H9 (cell line): ENCODE data around the gene COA1. TPM values are rescaled to one million over a fixed set of nuclear protein-coding genes. Genes with fewer than 3 reads are reported as not detected.

Source experiments
- DNase-seq: peaks from one replicate; pipeline ENCODE4 v3.0.0-alpha.2; 2017
- H2AFZ ChIP-seq: one replicate; pipeline ENCODE4 v1.6.1; 2013; ENCODE audit warnings: mild to moderate bottlenecking, low read length, control low read depth, moderate library complexity
- H2AK5ac ChIP-seq: 2 replicates; pipeline ENCODE4 v1.6.1; 2013; ENCODE audit warnings: low read length, control low read depth, mixed read lengths; ENCODE audit not compliant: insufficient read length
- H2BK120ac ChIP-seq: one replicate; pipeline ENCODE4 v1.6.1; 2013; ENCODE audit warnings: low read depth, mild to moderate bottlenecking, low read length, control low read depth, inconsistent platforms; ENCODE audit not compliant: poor library complexity, severe bottlenecking
- H2BK12ac ChIP-seq: 2 replicates; pipeline ENCODE4 v1.6.1; 2013; ENCODE audit warnings: low read length, control low read depth, mixed read lengths, low read depth; ENCODE audit not compliant: insufficient read length
- H2BK15ac ChIP-seq: 2 replicates; pipeline ENCODE4 v1.6.1; 2013; ENCODE audit warnings: low read depth, low read length, control low read depth
- H2BK20ac ChIP-seq: one replicate; pipeline ENCODE4 v1.6.1; 2013; ENCODE audit warnings: low read depth, mild to moderate bottlenecking, low read length, control low read depth, inconsistent platforms; ENCODE audit not compliant: poor library complexity, severe bottlenecking
- H2BK5ac ChIP-seq: 2 replicates; pipeline ENCODE4 v1.6.1; 2013; ENCODE audit warnings: low read length, control low read depth, mixed read lengths; ENCODE audit not compliant: insufficient read length
- H3K14ac ChIP-seq: 2 replicates; pipeline ENCODE4 v1.6.1; 2013; ENCODE audit warnings: low read length, control low read depth; ENCODE audit not compliant: insufficient read depth
- H3K18ac ChIP-seq: 2 replicates; pipeline ENCODE4 v1.6.1; 2013; ENCODE audit warnings: low read depth, mild to moderate bottlenecking, mixed read lengths, low read length, control low read depth; ENCODE audit not compliant: insufficient read length
- H3K23ac ChIP-seq: 2 replicates; pipeline ENCODE4 v1.6.1; 2013; ENCODE audit warnings: low read length, control low read depth, mixed read lengths, low read depth; ENCODE audit not compliant: insufficient read length
- H3K23me2 ChIP-seq: 2 replicates; pipeline ENCODE4 v1.6.1; 2013; ENCODE audit warnings: low read depth, mild to moderate bottlenecking, mixed read lengths, low read length, control low read depth; ENCODE audit not compliant: insufficient read length, poor library complexity, severe bottlenecking
- H3K27ac ChIP-seq: 2 replicates; pipeline ENCODE4 v1.5.1; 2013; ENCODE audit warnings: low read length, control low read depth, mixed read lengths, low read depth; ENCODE audit not compliant: insufficient read length
- H3K27me3 ChIP-seq: 2 replicates; pipeline ENCODE4 v1.6.1; 2013; ENCODE audit warnings: low read length, control low read depth, inconsistent platforms; ENCODE audit not compliant: insufficient read depth
- H3K4ac ChIP-seq: 2 replicates; pipeline ENCODE4 v1.6.1; 2013; ENCODE audit warnings: low read depth, mild to moderate bottlenecking, control low read depth, inconsistent platforms, low read length, moderate library complexity
- H3K4me1 ChIP-seq: 2 replicates; pipeline ENCODE4 v1.6.1; 2013; ENCODE audit warnings: low read length, control low read depth, inconsistent platforms; ENCODE audit not compliant: insufficient read depth
- H3K4me2 ChIP-seq: 2 replicates; pipeline ENCODE4 v1.6.1; 2013; ENCODE audit warnings: low read length, control low read depth, mixed read lengths; ENCODE audit not compliant: insufficient read length, insufficient read depth
- H3K56ac ChIP-seq: 2 replicates; pipeline ENCODE4 v1.6.1; 2013; ENCODE audit warnings: low read depth, mild to moderate bottlenecking, mixed read lengths, low read length, control low read depth; ENCODE audit not compliant: insufficient read length
- H3K79me1 ChIP-seq: 2 replicates; pipeline ENCODE4 v1.6.1; 2013; ENCODE audit warnings: low read depth, mild to moderate bottlenecking, moderate library complexity, low read length, control low read depth, inconsistent platforms; ENCODE audit not compliant: insufficient read depth, poor library complexity, severe bottlenecking
- H3K79me2 ChIP-seq: 2 replicates; pipeline ENCODE4 v1.6.1; 2013; ENCODE audit warnings: low read length, control low read depth, inconsistent platforms; ENCODE audit not compliant: insufficient read depth
- H3K9ac ChIP-seq: 2 replicates; pipeline ENCODE4 v1.6.1; 2013; ENCODE audit warnings: low read length, control low read depth, mixed read lengths; ENCODE audit not compliant: insufficient read length; ENCODE audit errors: extremely low read depth
- H3K9me3 ChIP-seq: one replicate; pipeline ENCODE4 v1.6.1; 2013; ENCODE audit warnings: low read depth, low read length, inconsistent platforms; ENCODE audit not compliant: control insufficient read depth
- H3T11ph ChIP-seq: one replicate; pipeline ENCODE4 v1.6.1; 2013; ENCODE audit warnings: mild to moderate bottlenecking, low read length, control low read depth, inconsistent platforms
- H4K20me1 ChIP-seq: one replicate; pipeline ENCODE4 v1.6.1; 2013; ENCODE audit not compliant: control insufficient read depth, insufficient read length, insufficient read depth
- H4K5ac ChIP-seq: 2 replicates; pipeline ENCODE4 v1.6.1; 2013; ENCODE audit warnings: low read depth, mild to moderate bottlenecking, mixed read lengths, low read length, control low read depth; ENCODE audit not compliant: insufficient read length
- H4K8ac ChIP-seq: replicated peaks from 2 replicates; pipeline ENCODE4 v1.6.1; 2013; ENCODE audit warnings: low read length, control low read depth, mixed read lengths, low read depth; ENCODE audit not compliant: insufficient read length
- H4K91ac ChIP-seq: 2 replicates; pipeline ENCODE4 v1.6.1; 2013; ENCODE audit warnings: low read depth, mild to moderate bottlenecking, moderate library complexity, mixed read lengths, low read length, control low read depth; ENCODE audit not compliant: insufficient read length
- H3K27ac Mint-ChIP-seq, 3 experiments: 2 replicates in 2 of 3; 3 replicates in 1 of 3; pipeline ENCODE4 v1.8.0; 2020 to 2021; ENCODE audit warnings: mixed read lengths in 3 of 3, mild to moderate bottlenecking in 1 of 3, moderate library complexity in 1 of 3
- H3K27me3 Mint-ChIP-seq: 2 replicates; pipeline ENCODE4 v1.8.0; 2021; ENCODE audit warnings: low read depth, mild to moderate bottlenecking, moderate library complexity, mixed read lengths
- H3K36me3 Mint-ChIP-seq, 3 experiments: 2 replicates in 2 of 3; 3 replicates in 1 of 3; pipeline ENCODE4 v1.8.0; 2020 to 2021; ENCODE audit warnings: low read depth in 3 of 3, mixed read lengths in 3 of 3; ENCODE audit not compliant: insufficient read depth in 1 of 3
- H3K4me1 Mint-ChIP-seq, 2 experiments: 2 replicates each; pipeline ENCODE4 v1.8.0; 2020; ENCODE audit warnings: mixed read lengths in 2 of 2
- H3K4me3 Mint-ChIP-seq, 2 experiments: 2 replicates in 1 of 2; 3 replicates in 1 of 2; pipeline ENCODE4 v1.8.0; 2020 to 2021; ENCODE audit warnings: mild to moderate bottlenecking in 2 of 2, mixed read lengths in 2 of 2, moderate library complexity in 1 of 2
- H3K9me3 Mint-ChIP-seq, 2 experiments: 2 replicates in 1 of 2; 3 replicates in 1 of 2; pipeline ENCODE4 v1.8.0; 2020; ENCODE audit warnings: mild to moderate bottlenecking in 2 of 2, mixed read lengths in 2 of 2, moderate library complexity in 1 of 2
- CTCF ChIP-seq: fragments of 200-600 bp; sonication (generic); conservative IDR thresholded peaks from 3 replicates; pipeline ENCODE4 v1.8.0; 2021; ENCODE audit warnings: antibody characterized with exemption, mild to moderate bottlenecking
- WGBS: extraction: QIAGEN DNeasy Blood & Tissue Kit; methylation state at CpG from one replicate; pipeline ENCODE4 v1.1.7; 2013; ENCODE audit warnings: missing lambda C conversion rate, low lambda C conversion rate, mixed read lengths; ENCODE audit not compliant: insufficient read length; ENCODE audit errors: extremely low coverage; 5-methylcytosine and 5-hydroxymethylcytosine counted together
- total RNA-seq: library from RNA; stranded (reverse); gene quantifications from 2 replicates; pipeline ENCODE4 v1.2.1, GENCODE V29; 2021

The COA1 gene
- total RNA-seq, 1 experiment from 2014 or later = 138 TPM

GRCh38 chr7:43594020-43594419 lies 135.3 kb downstream of the COA1 start:
- H3K14ac ChIP-seq = no peak overlapping the region
- H3K9ac ChIP-seq = no peak overlapping the region
- H3K4ac ChIP-seq = no peak overlapping the region
- no peaks in the 10 kb centered on the region for H3K79me1 ChIP-seq
- H4K8ac ChIP-seq = no peak overlapping the region
- H2BK5ac ChIP-seq = no peak overlapping the region
- no peaks in the 10 kb centered on the region for H3K27me3 Mint-ChIP-seq
- H3K4me2 ChIP-seq = no peak overlapping the region
- DNase-seq = no peak
- no peak overlapping the region for H4K5ac ChIP-seq
- peaks cover 3 to 9% (median 3%) of the 10 kb centered on the region in 3 experiments; a peak in 5 of 7 replicates for H3K36me3 Mint-ChIP-seq
- H2BK20ac ChIP-seq = no peak overlapping the region
- H2AK5ac ChIP-seq = no peak overlapping the region
- H4K91ac ChIP-seq = no peak overlapping the region
- no peak overlapping the region for H2BK15ac ChIP-seq
- H3K18ac ChIP-seq = no peak overlapping the region
- WGBS = no CpG with 5 or more reads among the region's 2 CpGs
- no peak overlapping the region for H3K23ac ChIP-seq
- H3K56ac ChIP-seq = no peak overlapping the region
- peaks cover 3% of the 10 kb centered on the region; the same call in 1 of the 2 replicates for H3K4me1 ChIP-seq
- H3T11ph ChIP-seq = no peak overlapping the region
- TF ChIP-seq CTCF = no peak
- H2AFZ ChIP-seq = no peak overlapping the region
- no peak overlapping the region for H2BK120ac ChIP-seq
- no peak overlapping the region; a peak in 1 of 5 replicates for H3K4me3 Mint-ChIP-seq
- no peak overlapping the region for H3K27ac ChIP-seq
- H3K4me1 Mint-ChIP-seq = peaks cover 3 to 6% of the 10 kb centered on the region in 2 experiments
- H2BK12ac ChIP-seq = no peak overlapping the region
- H4K20me1 ChIP-seq = no peaks in the 10 kb centered on the region
- peak overlapping the region in 1 of 3 experiments; percentile 41; a peak in 1 of 7 replicates for H3K27ac Mint-ChIP-seq
- H3K27me3 ChIP-seq = no peaks in the 10 kb centered on the region
- no peaks in the 10 kb centered on the region for H3K23me2 ChIP-seq
- H3K9me3 ChIP-seq = no peaks in the 10 kb centered on the region
- no peaks in the 10 kb centered on the region for H3K9me3 Mint-ChIP-seq
- H3K79me2 ChIP-seq = peaks cover 2% of the 10 kb centered on the region; the same call in 1 of the 2 replicates
